HL-60 (cell line): Measurements from ENCODE around the gene EIPR1.

Experiments
- DNase-seq, 2 experiments: peaks; one replicate each; pipeline ENCODE4 v3.0.0-alpha.2; 2010 to 2020; ENCODE audit warnings: low read depth in 1 of 2, low spot score in 1 of 2
- H3K27ac ChIP-seq: fragments of 250-450 bp; sonication (Bioruptor Pico); replicated peaks from 2 replicates; pipeline ENCODE4 v1.5.1; 2020; ENCODE audit warnings: mild to moderate bottlenecking, moderate library complexity
- H3K27me3 ChIP-seq: fragments of 250-450 bp; sonication (Bioruptor Pico); 2 replicates; pipeline ENCODE4 v1.5.1; 2021; ENCODE audit warnings: mild to moderate bottlenecking, moderate library complexity; ENCODE audit not compliant: insufficient read depth, poor library complexity, severe bottlenecking
- H3K4me3 ChIP-seq: replicated peaks from 2 replicates; pipeline ENCODE4 v1.5.1; 2011; ENCODE audit warnings: mild to moderate bottlenecking, control low read depth, low read length; ENCODE audit not compliant: insufficient read depth
- CTCF ChIP-seq: IDR thresholded peaks from one replicate; pipeline ENCODE4 v1.5.1; 2011; ENCODE audit warnings: low read length, control low read depth, inconsistent platforms; ENCODE audit not compliant: insufficient read depth
- GABPA ChIP-seq: IDR thresholded peaks from 2 replicates; pipeline ENCODE4 v1.6.1; 2012; ENCODE audit warnings: low read depth
- POLR2AphosphoS5 ChIP-seq: IDR thresholded peaks from 2 replicates; pipeline ENCODE4 v1.6.1; 2012; ENCODE audit warnings: low read depth
- REST ChIP-seq: IDR thresholded peaks from 2 replicates; pipeline ENCODE4 v1.6.1; 2012; ENCODE audit warnings: low read depth; ENCODE audit not compliant: insufficient replicate concordance
- SPI1 ChIP-seq: IDR thresholded peaks from 2 replicates; pipeline ENCODE4 v1.6.1; 2012; ENCODE audit warnings: low read depth, mild to moderate bottlenecking, borderline replicate concordance

EIPR1 gene

GRCh38 chr2:3224681-3225080, 152.9 kb downstream of the EIPR1 start:
- Histone ChIP-seq H3K4me3 (no peak overlapping the region), H3K27me3 (no peaks in the 10 kb centered on the region), H3K27ac (no peak overlapping the region)
- no peak for TF ChIP-seq SPI1
- no peak for TF ChIP-seq CTCF
- no peak for TF ChIP-seq REST
- no peak for TF ChIP-seq POLR2AphosphoS5
- TF ChIP-seq GABPA: no peak
- DNase-seq: no peak

GRCh38 chr2:3223080-3223923, 154.3 kb downstream of the EIPR1 start:
- no peak for TF ChIP-seq REST
- TF ChIP-seq CTCF: no peak
- no peak for TF ChIP-seq POLR2AphosphoS5
- no peak for TF ChIP-seq GABPA
- no peak for TF ChIP-seq SPI1
- no peak for DNase-seq
- Histone ChIP-seq H3K27me3 (no peaks in the 10 kb centered on the region), H3K4me3 (no peak overlapping the region), H3K27ac (no peak overlapping the region)

- no peak for TF ChIP-seq SPI1
- TF ChIP-seq REST: no peak
- no peak for TF ChIP-seq GABPA
- no peak for TF ChIP-seq POLR2AphosphoS5
- TF ChIP-seq CTCF: no peak
- no peak for DNase-seq
- no peak overlapping the region for H3K27ac ChIP-seq
- no peak overlapping the region for H3K4me3 ChIP-seq
- H3K27me3 ChIP-seq: no peaks in the 10 kb centered on the region
These were observed 155.0 kb downstream of the EIPR1 start for GRCh38 chr2:3222636-3223035.
